K562 (cell line): ENCODE data around the gene LCNL1. TPM values are rescaled to one million over a fixed set of nuclear protein-coding genes. Genes with fewer than 3 reads are reported as not detected.

Experiments
- ATF3 ChIP-seq, 2 experiments: fragments of 450-650 bp in 1 of 2; sonication (generic) in 1 of 2; formaldehyde crosslinking in 1 of 2; IDR thresholded peaks in 1 of 2; conservative IDR thresholded peaks in 1 of 2; 2 replicates each; pipeline versions ENCODE4 v1.6.1 to v1.8.1; 2016 to 2023; ENCODE audit warnings: mild to moderate bottlenecking in 2 of 2, moderate library complexity in 2 of 2, inconsistent platforms in 1 of 2, missing genetic modification reagents in 1 of 2
- CBFA2T3 ChIP-seq: fragments of 450-650 bp; IDR thresholded peaks from 2 replicates; pipeline ENCODE4 v1.6.1; 2017
- CCNT2 ChIP-seq: IDR thresholded peaks from 2 replicates; pipeline ENCODE4 v1.6.1; 2011; ENCODE audit warnings: borderline replicate concordance, low read depth, mild to moderate bottlenecking, moderate library complexity, mixed read lengths, low read length; ENCODE audit not compliant: insufficient read length; ENCODE audit errors: extremely low read depth
- GMEB1 ChIP-seq: fragments of 250-450 bp; sonication (Bioruptor Pico); IDR thresholded peaks from 2 replicates; pipeline ENCODE4 v1.4.0; 2020; ENCODE audit warnings: mild to moderate bottlenecking
- MXI1 ChIP-seq: IDR thresholded peaks from 2 replicates; pipeline ENCODE4 v1.6.1; 2011; ENCODE audit warnings: low read depth, mild to moderate bottlenecking, improper control_type of control experiment, low read length
- RREB1 ChIP-seq: fragments of 250-450 bp; sonication (Bioruptor Pico); IDR thresholded peaks from 2 replicates; pipeline ENCODE4 v1.4.0; 2020
- SAFB ChIP-seq: fragments of 200-400 bp; formaldehyde crosslinking; IDR thresholded peaks from 2 replicates; pipeline ENCODE4 v1.6.1; 2017; ENCODE audit warnings: low read depth, low read length, borderline replicate concordance
- SIN3A ChIP-seq, 2 experiments: fragments of 150-350 bp in 1 of 2; IDR thresholded peaks; 2 replicates each; pipeline ENCODE4 v1.6.1; 2011 to 2016; ENCODE audit warnings: borderline replicate concordance in 2 of 2, low read depth in 2 of 2, low read length in 2 of 2, mild to moderate bottlenecking in 2 of 2, moderate library complexity in 2 of 2; ENCODE audit not compliant: control insufficient read depth in 1 of 2
- TEAD2 ChIP-seq: fragments of 450-650 bp; IDR thresholded peaks from 2 replicates; pipeline ENCODE4 v1.6.1; 2016; ENCODE audit warnings: missing genetic modification characterization, control low read depth, missing compliant biosample characterization
- THAP12 ChIP-seq: fragments of 250-450 bp; sonication (Bioruptor Pico); IDR thresholded peaks from 2 replicates; pipeline ENCODE4 v1.9.0; 2021; ENCODE audit warnings: mild to moderate bottlenecking, inconsistent platforms
- ZBTB5 ChIP-seq: fragments of 450-650 bp; IDR thresholded peaks from 2 replicates; pipeline ENCODE4 v1.6.1; 2017; ENCODE audit warnings: antibody characterized with exemption
- polyA plus RNA-seq, 8 experiments: library from polyadenylated mRNA; depleted of rRNA in 4 of 8; stranded (reverse) in 5 of 8; unstranded in 3 of 8; fragments of >200 nt; fragmentation: Nextera tagmentation in 2 of 8; fragmentation: Illumina TruSeq in 1 of 8; extraction: Ambion mirVana in 2 of 8; extraction: Trizol in 1 of 8; gene quantifications; 2 replicates each; pipeline versions ENCODE4 v1.2.1 to v1.2.3, GENCODE V29; 2011 to 2014; ENCODE audit warnings: inconsistent platforms in 1 of 8, missing spikeins in 1 of 8
- total RNA-seq, 7 experiments: library from RNA; depleted of rRNA in 6 of 7; stranded (reverse); fragments of >200 nt in 6 of 7; fragmentation: Illumina TruSeq in 2 of 7; extraction: Trizol in 2 of 7; gene quantifications; 2 replicates each; pipeline versions ENCODE4 v1.2.1 to v1.2.3, GENCODE V29; 2011 to 2021; ENCODE audit warnings: low replicate concordance in 1 of 7

The LCNL1 gene
- total and polyA plus RNA-seq, 9 of the 15 experiments (the other 6 are each of a cell fraction or from before 2014, with no cell fraction given) = 0.04 to 0.16 (median 0.04) TPM; not detected in 4

GRCh38 chr9:136944519-136945332 lies 38.1 kb upstream of the LCNL1 start, which contains the start of the genes C8G and FBXW5 (continued):
- peak; percentile 46 for TF ChIP-seq THAP12 (CRISPR knock-in tag)
- TF ChIP-seq ZBTB5 = peak; percentile 32; the same call in 1 of the 2 replicates
- peak; percentile 43 for TF ChIP-seq CBFA2T3
- TF ChIP-seq RREB1 = 0 out of 2 replicates have a peak, but pooled peaks have one; percentile 20
- no peak for TF ChIP-seq TEAD2 (tag)
- no peak for TF ChIP-seq ATF3 (IDR thresholded peaks at IDR 0.05)
- TF ChIP-seq ATF3 (CRISPR knock-in tag; conservative IDR thresholded peaks at IDR 0.05) = 0 out of 2 replicates have a peak, but pooled peaks have one; percentile 22
- TF ChIP-seq SIN3A (IDR thresholded peaks at IDR 0.05; ENCODE audit: borderline replicate concordance in 2 of 2, control insufficient read depth in 1 of 2, low read depth in 2 of 2, low read length in 2 of 2) = peak in 1 of 2 experiments; percentile 82; a peak in 2 of 4 replicates
- peak; percentile 89 for TF ChIP-seq CCNT2
- TF ChIP-seq GMEB1 (CRISPR knock-in tag) = peak; percentile 52
- 0 out of 2 replicates have a peak, but pooled peaks have one; percentile 1 for TF ChIP-seq MXI1
- 0 out of 2 replicates have a peak, but pooled peaks have one; percentile 38 for TF ChIP-seq SAFB
